Measurements from ENCODE around the gene NPIPB5. TPM values are rescaled to one million over a fixed set of nuclear protein-coding genes. Genes with fewer than 3 reads are reported as not detected.
"Not testable (repeated sequence)": the region's sequence is repeated elsewhere in the genome, so short reads cannot be mapped to it uniquely, and the experiment has no call there.

NPIPB5 gene
- total RNA-seq (2022) (208 and 216 TPM in 2 replicates), Bru-seq, nascent RNA (percentile 52 among the genes with signal in this experiment), BruChase-seq, experiment 1, labeled RNA remaining after a 2-hour chase (percentile 65 among the genes with signal in this experiment), BruChase-seq, experiment 2, labeled RNA remaining after a 6-hour chase (percentile 71 among the genes with signal in this experiment)
- long read RNA-seq, partial matches to known transcripts: 2 of 3 reads
- long read RNA-seq, other reads (novel, unspliced or antisense): 1 of 3 reads

- H3K36me3 ChIP-seq (ENCODE audit: control insufficient read depth, insufficient read depth, low read length); DNase-seq; H3K4me1 Mint-ChIP-seq (ENCODE audit: low read depth, unreplicated experiment); H3K9me3 ChIP-seq; H3K27me3 Mint-ChIP-seq (ENCODE audit: insufficient read depth, unreplicated experiment); H3K9me3 Mint-ChIP-seq (ENCODE audit: unreplicated experiment); H3K27me3 ChIP-seq (replicated peaks; ENCODE audit: control insufficient read depth, insufficient read depth, low read length); BruUV-seq (replicated peaks); intact Hi-C loops (cut with micrococcal nuclease; ENCODE audit: unreplicated experiment); H3K4me1 ChIP-seq; H3K36me3 Mint-ChIP-seq (ENCODE audit: insufficient read depth, unreplicated experiment); H3K27ac Mint-ChIP-seq (ENCODE audit: unreplicated experiment); H3K4me3 Mint-ChIP-seq (ENCODE audit: unreplicated experiment); H3K4me3 ChIP-seq (ENCODE audit: low read depth, low read length); POLR2A ChIA-PET; CTCF ChIA-PET: not testable (repeated sequence)
Measured at GRCh38 chr16:22510591-22510990, at the start of gene NPIPB5. NPIPB5 (plus strand) TSS chr16:22510891; CDS start chr16:22513802, 2,911 bp downstream.

- H3K4me3 Mint-ChIP-seq (ENCODE audit: unreplicated experiment); CTCF ChIA-PET; H3K9me3 Mint-ChIP-seq (ENCODE audit: unreplicated experiment); H3K4me1 Mint-ChIP-seq (ENCODE audit: low read depth, unreplicated experiment); H3K27me3 ChIP-seq (replicated peaks; ENCODE audit: control insufficient read depth, insufficient read depth, low read length); H3K27ac Mint-ChIP-seq (ENCODE audit: unreplicated experiment); H3K36me3 ChIP-seq (ENCODE audit: control insufficient read depth, insufficient read depth, low read length); H3K9me3 ChIP-seq; POLR2A ChIA-PET; BruUV-seq (replicated peaks); H3K4me3 ChIP-seq (ENCODE audit: low read depth, low read length); H3K27me3 Mint-ChIP-seq (ENCODE audit: insufficient read depth, unreplicated experiment); H3K36me3 Mint-ChIP-seq (ENCODE audit: insufficient read depth, unreplicated experiment); H3K4me1 ChIP-seq; DNase-seq; intact Hi-C loops (cut with micrococcal nuclease; ENCODE audit: unreplicated experiment): not testable (repeated sequence)
Measured at GRCh38 chr16:22468846-22469245, 41.8 kb upstream of the NPIPB5 start.

DNA sequence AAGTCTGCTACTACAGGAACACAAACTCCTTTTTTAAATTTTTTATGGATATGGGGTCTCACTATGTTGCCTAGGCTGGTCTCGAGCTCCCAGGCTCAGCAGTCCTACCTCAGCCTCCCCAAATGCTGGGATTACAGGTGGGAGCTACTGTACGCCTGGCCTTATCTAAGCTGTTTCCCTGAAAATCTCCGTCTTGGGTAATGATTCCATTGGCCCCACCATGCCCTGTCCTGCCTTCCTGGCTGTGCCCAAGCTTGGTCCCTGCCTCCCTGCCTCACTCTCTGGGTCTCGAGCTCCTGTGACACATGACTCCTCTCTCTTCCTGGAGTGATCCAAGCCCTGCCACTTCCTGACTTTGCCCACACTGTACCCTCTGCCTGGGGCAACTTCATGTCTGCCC lies 27.3 kb downstream of the NPIPB5 start:
- H3K27me3 Mint-ChIP-seq (ENCODE audit: insufficient read depth, unreplicated experiment); H3K4me1 ChIP-seq; H3K9me3 ChIP-seq; H3K27me3 ChIP-seq (replicated peaks; ENCODE audit: control insufficient read depth, insufficient read depth, low read length); POLR2A ChIA-PET; H3K36me3 Mint-ChIP-seq (ENCODE audit: insufficient read depth, unreplicated experiment); BruUV-seq (replicated peaks); H3K4me3 ChIP-seq (ENCODE audit: low read depth, low read length); H3K4me3 Mint-ChIP-seq (ENCODE audit: unreplicated experiment); H3K27ac Mint-ChIP-seq (ENCODE audit: unreplicated experiment); intact Hi-C loops (cut with micrococcal nuclease; ENCODE audit: unreplicated experiment); H3K36me3 ChIP-seq (ENCODE audit: control insufficient read depth, insufficient read depth, low read length); H3K9me3 Mint-ChIP-seq (ENCODE audit: unreplicated experiment); CTCF ChIA-PET; H3K4me1 Mint-ChIP-seq (ENCODE audit: low read depth, unreplicated experiment); DNase-seq: not testable (repeated sequence)

- H3K27me3 Mint-ChIP-seq (ENCODE audit: insufficient read depth, unreplicated experiment); CTCF ChIA-PET: not testable (repeated sequence)
Measured at GRCh38 chr16:22544809-22545208, 34.1 kb downstream of the NPIPB5 start.

GRCh38 chr16:22546630-22547029 lies 35.9 kb downstream of the NPIPB5 start:
- POLR2A ChIA-PET; H3K4me1 ChIP-seq; H3K27ac Mint-ChIP-seq (ENCODE audit: unreplicated experiment); H3K9me3 Mint-ChIP-seq (ENCODE audit: unreplicated experiment); intact Hi-C loops (cut with micrococcal nuclease; ENCODE audit: unreplicated experiment); H3K27me3 Mint-ChIP-seq (ENCODE audit: insufficient read depth, unreplicated experiment); H3K9me3 ChIP-seq; H3K4me3 Mint-ChIP-seq (ENCODE audit: unreplicated experiment); H3K36me3 ChIP-seq (ENCODE audit: control insufficient read depth, insufficient read depth, low read length); DNase-seq; H3K4me3 ChIP-seq (ENCODE audit: low read depth, low read length); H3K36me3 Mint-ChIP-seq (ENCODE audit: insufficient read depth, unreplicated experiment); CTCF ChIA-PET; H3K27me3 ChIP-seq (replicated peaks; ENCODE audit: control insufficient read depth, insufficient read depth, low read length); BruUV-seq (replicated peaks): not testable (repeated sequence)
- H3K4me1 Mint-ChIP-seq (ENCODE audit: low read depth, unreplicated experiment): peaks cover 12% of the 10 kb centered on the region

More at GRCh38 chr16:22544809-22545208, 34.1 kb downstream of the NPIPB5 start:
- BruUV-seq (replicated peaks); H3K4me3 Mint-ChIP-seq (ENCODE audit: unreplicated experiment); H3K36me3 Mint-ChIP-seq (ENCODE audit: insufficient read depth, unreplicated experiment); POLR2A ChIA-PET; H3K4me3 ChIP-seq (ENCODE audit: low read depth, low read length); H3K9me3 ChIP-seq; DNase-seq; H3K27ac Mint-ChIP-seq (ENCODE audit: unreplicated experiment); H3K27me3 ChIP-seq (replicated peaks; ENCODE audit: control insufficient read depth, insufficient read depth, low read length); H3K9me3 Mint-ChIP-seq (ENCODE audit: unreplicated experiment); H3K4me1 ChIP-seq; H3K36me3 ChIP-seq (ENCODE audit: control insufficient read depth, insufficient read depth, low read length); intact Hi-C loops (cut with micrococcal nuclease; ENCODE audit: unreplicated experiment): not testable (repeated sequence)
- H3K4me1 Mint-ChIP-seq (ENCODE audit: low read depth, unreplicated experiment): peaks cover 12% of the 10 kb centered on the region

- H3K4me1 ChIP-seq; H3K4me3 ChIP-seq (ENCODE audit: low read depth, low read length); H3K27me3 Mint-ChIP-seq (ENCODE audit: insufficient read depth, unreplicated experiment); intact Hi-C loops (cut with micrococcal nuclease; ENCODE audit: unreplicated experiment); BruUV-seq (replicated peaks); H3K27ac Mint-ChIP-seq (ENCODE audit: unreplicated experiment); H3K27me3 ChIP-seq (replicated peaks; ENCODE audit: control insufficient read depth, insufficient read depth, low read length); CTCF ChIA-PET; H3K4me3 Mint-ChIP-seq (ENCODE audit: unreplicated experiment); H3K9me3 Mint-ChIP-seq (ENCODE audit: unreplicated experiment); POLR2A ChIA-PET; DNase-seq; H3K36me3 Mint-ChIP-seq (ENCODE audit: insufficient read depth, unreplicated experiment); H3K36me3 ChIP-seq (ENCODE audit: control insufficient read depth, insufficient read depth, low read length); H3K9me3 ChIP-seq: not testable (repeated sequence)
- peaks cover 12% of the 10 kb centered on the region for H3K4me1 Mint-ChIP-seq (ENCODE audit: low read depth, unreplicated experiment)
Measured at GRCh38 chr16:22547170-22547765, 36.6 kb downstream of the NPIPB5 start.

DNA sequence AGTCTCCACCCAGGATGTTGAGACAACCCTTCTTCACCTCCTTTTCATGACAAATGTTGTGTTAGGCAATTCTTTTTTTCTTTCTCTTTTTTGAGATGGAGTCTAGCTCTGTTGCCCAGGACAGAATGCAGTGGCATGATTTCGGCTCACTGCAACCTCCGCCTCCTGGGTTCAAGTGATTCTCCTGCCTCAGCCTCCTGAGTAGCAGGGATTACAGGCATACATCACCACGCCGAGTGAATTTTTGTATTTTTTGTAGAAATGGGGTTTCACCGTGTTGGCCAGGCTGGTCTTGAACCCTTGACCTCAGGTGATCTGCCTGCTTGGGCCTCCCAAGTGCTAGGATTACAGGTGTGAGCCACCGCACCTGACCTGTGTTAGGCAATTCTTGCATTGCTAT lies 39.2 kb downstream of the NPIPB5 start:
- H3K9me3 ChIP-seq; POLR2A ChIA-PET; H3K4me3 ChIP-seq (ENCODE audit: low read depth, low read length); H3K27me3 ChIP-seq (replicated peaks; ENCODE audit: control insufficient read depth, insufficient read depth, low read length); H3K4me1 Mint-ChIP-seq (ENCODE audit: low read depth, unreplicated experiment); CTCF ChIA-PET; DNase-seq; H3K36me3 Mint-ChIP-seq (ENCODE audit: insufficient read depth, unreplicated experiment); intact Hi-C loops (cut with micrococcal nuclease; ENCODE audit: unreplicated experiment); H3K4me3 Mint-ChIP-seq (ENCODE audit: unreplicated experiment); H3K36me3 ChIP-seq (ENCODE audit: control insufficient read depth, insufficient read depth, low read length); BruUV-seq (replicated peaks); H3K27me3 Mint-ChIP-seq (ENCODE audit: insufficient read depth, unreplicated experiment); H3K4me1 ChIP-seq; H3K9me3 Mint-ChIP-seq (ENCODE audit: unreplicated experiment); H3K27ac Mint-ChIP-seq (ENCODE audit: unreplicated experiment): not testable (repeated sequence)
